Left renal pelvis (tissue), 4 donors: ENCODE measurements around the gene TUBA4B. TPM values are rescaled to one million over a fixed set of nuclear protein-coding genes. Genes with fewer than 3 reads are reported as not detected.
"Not testable (repeated sequence)": the region's sequence is repeated elsewhere in the genome, so short reads cannot be mapped to it uniquely, and the experiment has no call there.

Experiments
- DNase-seq, 4 donors: peaks; one replicate each; pipeline ENCODE4 v3.0.0-alpha.2; 2013; ENCODE audit warnings: low read depth in 4 of 4, low spot score in 3 of 4
- polyA plus RNA-seq, 4 donors: library from polyadenylated mRNA; unstranded; fragments of 120-200 nt; gene quantifications; one replicate each; pipeline ENCODE4 v1.2.1, GENCODE V29; 2013; ENCODE audit not compliant: insufficient read length in 4 of 4

Gene TUBA4B
- polyA plus RNA-seq, 4 donors = 0.46 to 0.69 (median 0.61) TPM; not detected in 1

- DNase-seq = no peak
Measured at GRCh38 chr2:219309278-219309677, 56.2 kb downstream of the TUBA4B start, which contains the start of gene PTPRN. TSS of gene PTPRN (minus strand) at chr2:219309401. CDS start at chr2:219309332, 69 bp downstream.

GRCh38 chr2:219312683-219313263, 59.7 kb downstream of the TUBA4B start:
- DNase-seq = not testable (repeated sequence)

GRCh38 chr2:219314804-219315468, 61.9 kb downstream of the TUBA4B start:
- DNase-seq = no peak

Other genes with a start within 250 kb of the TUBA4B start
- gene CFAP65, start 211.7 kb upstream of the TUBA4B start, polyA plus RNA-seq = under 1 TPM; 0.20 to 0.43 (median 0.27) TPM
- gene IHH, start 192.3 kb upstream of the TUBA4B start, polyA plus RNA-seq = 1 to 10 TPM in 2 of 4 donors, under 1 TPM in 2; 0.12 to 2.5 (median 1.2) TPM
- gene NHEJ1, start 92.4 kb upstream of the TUBA4B start, polyA plus RNA-seq = 10 to 100 TPM; 14.8 to 21.3 (median 18.7) TPM
- gene SLC23A3, start 83.2 kb upstream of the TUBA4B start, polyA plus RNA-seq = 10 to 100 TPM in 3 of 4 donors, 1 to 10 TPM in 1; 1.2 to 24.8 (median 16.7) TPM
- 10 to 100 TPM; 39.5 to 69.2 (median 58.8) TPM for gene CNPPD1, start 76.3 kb upstream of the TUBA4B start, polyA plus RNA-seq
- gene RETREG2, start 75.0 kb upstream of the TUBA4B start, polyA plus RNA-seq = 100 to 1,000 TPM in 3 of 4 donors, 10 to 100 TPM in 1; 85.1 to 120 (median 111) TPM
- 10 to 100 TPM; 25.0 to 49.3 (median 35.7) TPM for gene ZFAND2B, start 46.5 kb upstream of the TUBA4B start, polyA plus RNA-seq
- gene ABCB6, start 34.3 kb upstream of the TUBA4B start, polyA plus RNA-seq = 10 to 100 TPM; 29.5 to 44.5 (median 37.1) TPM
- gene ATG9A, start 23.6 kb upstream of the TUBA4B start, polyA plus RNA-seq = 10 to 100 TPM; 40.8 to 45.5 (median 44.2) TPM
- gene ANKZF1, start 23.4 kb upstream of the TUBA4B start, polyA plus RNA-seq = 10 to 100 TPM; 28.0 to 76.6 (median 51.3) TPM
- gene GLB1L, start 7.8 kb upstream of the TUBA4B start, polyA plus RNA-seq = 10 to 100 TPM; 12.1 to 26.1 (median 21.8) TPM
- gene STK16, start 7.8 kb upstream of the TUBA4B start, polyA plus RNA-seq = 10 to 100 TPM; 29.0 to 43.3 (median 36.4) TPM
- 10 to 100 TPM in 3 of 4 donors, 1 to 10 TPM in 1; 3.4 to 53.8 (median 33.6) TPM for gene TUBA4A, start 675 bp downstream of the TUBA4B start, polyA plus RNA-seq
- 10 to 100 TPM; 52.1 to 80.6 (median 72.7) TPM for gene DNAJB2, start 26.1 kb downstream of the TUBA4B start, polyA plus RNA-seq
- gene PTPRN, start 56.2 kb downstream of the TUBA4B start, polyA plus RNA-seq = under 1 TPM; 0.09 to 0.53 (median 0.20) TPM
- not detected for gene RESP18, start 79.5 kb downstream of the TUBA4B start, polyA plus RNA-seq
- 10 to 100 TPM; 44.7 to 82.9 (median 57.8) TPM for gene DNPEP, start 134.7 kb downstream of the TUBA4B start, polyA plus RNA-seq
- 10 to 100 TPM in 2 of 4 donors, 1 to 10 TPM in 2; 5.5 to 10.4 (median 8.1) TPM for gene DES, start 165.1 kb downstream of the TUBA4B start, polyA plus RNA-seq
- gene SPEG, start 181.6 kb downstream of the TUBA4B start, polyA plus RNA-seq = 10 to 100 TPM in 3 of 4 donors, 1 to 10 TPM in 1; 9.7 to 18.0 (median 12.5) TPM
- gene GMPPA, start 245.6 kb downstream of the TUBA4B start, polyA plus RNA-seq = 10 to 100 TPM; 29.7 to 43.8 (median 32.7) TPM